Epidermal melanocyte (primary cell): ENCODE measurements around the gene USP16.
"Not testable (repeated sequence)": the region's sequence is repeated elsewhere in the genome, so short reads cannot be mapped to it uniquely, and the experiment has no call there.

Experiments
- DNase-seq: peaks from one replicate; pipeline ENCODE4 v3.0.0; 2011; ENCODE audit warnings: low spot score; ENCODE audit not compliant: insufficient read length

The USP16 gene

GRCh38 chr21:29024474-29025327 lies at the start of gene USP16:
USP16 (plus strand) TSS chr21:29024668; CDS start chr21:29027914, 3,246 bp downstream.
- peak; percentile 96 for DNase-seq

DNA sequence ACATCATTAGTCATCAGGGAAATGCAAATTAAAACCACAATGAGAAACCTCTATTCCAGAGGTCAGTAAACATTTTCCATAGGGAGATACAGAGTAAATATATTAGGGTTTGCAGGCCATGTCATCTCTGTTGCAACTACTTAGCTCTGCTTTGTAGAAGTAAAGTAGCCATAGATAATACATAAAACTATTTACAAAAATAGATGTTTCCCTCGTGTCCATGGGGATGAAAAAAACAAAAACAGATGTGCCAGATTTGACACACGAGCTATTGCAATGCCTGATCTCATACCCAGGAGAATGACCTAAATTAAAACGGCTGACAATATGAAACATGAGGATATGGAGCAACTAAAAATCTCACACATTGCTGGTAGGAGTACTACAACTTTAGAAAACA lies 49.1 kb upstream of the USP16 start:
- peak; percentile 18 for DNase-seq

DNA sequence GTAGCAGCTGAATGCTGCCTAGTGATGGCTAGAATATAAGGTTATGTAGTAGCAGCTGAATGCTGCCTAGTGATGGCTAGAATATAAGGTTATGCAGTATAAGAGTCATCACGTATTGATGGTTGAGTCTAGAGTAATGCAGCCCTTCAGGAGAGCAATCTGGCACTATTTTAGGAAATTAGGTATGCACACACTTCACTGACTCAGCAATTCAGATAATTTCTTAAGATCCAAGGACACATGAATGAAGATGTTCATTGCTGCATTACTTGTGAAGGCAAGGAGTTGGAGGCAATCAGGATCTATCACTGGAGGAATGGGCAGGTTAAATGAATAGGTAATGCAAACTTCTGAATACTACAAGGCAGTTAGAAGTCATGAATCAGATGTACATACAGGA lies 45.4 kb upstream of the USP16 start:
- no peak for DNase-seq

- DNase-seq = no peak
Observed at GRCh38 chr21:28982637-28983036, 41.8 kb upstream of the USP16 start.

GRCh38 chr21:28986677-28987076 lies 37.8 kb upstream of the USP16 start:
- DNase-seq = no peak

DNA sequence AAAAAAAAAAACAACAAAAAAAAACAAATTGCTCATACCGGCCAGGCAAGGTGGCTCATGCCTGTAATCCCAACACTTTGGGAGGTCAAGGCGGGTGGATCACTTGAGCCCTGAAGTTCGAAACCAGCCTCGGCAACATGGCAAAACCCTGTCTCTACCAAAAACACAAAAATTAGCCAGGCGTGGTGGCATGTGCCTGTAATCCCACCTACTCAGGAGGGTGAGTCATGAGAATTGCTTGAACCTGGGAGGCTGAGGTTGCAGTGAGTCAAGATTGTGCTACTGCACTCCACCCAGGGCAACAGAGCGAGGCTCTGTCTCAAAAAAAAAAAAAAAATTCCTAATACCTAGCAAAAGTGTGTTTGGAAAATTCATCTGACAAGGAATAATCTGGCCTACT lies 36.3 kb upstream of the USP16 start:
- not testable (repeated sequence) for DNase-seq

GRCh38 chr21:28991861-28992525 lies 32.5 kb upstream of the USP16 start:
- DNase-seq = no peak

DNA sequence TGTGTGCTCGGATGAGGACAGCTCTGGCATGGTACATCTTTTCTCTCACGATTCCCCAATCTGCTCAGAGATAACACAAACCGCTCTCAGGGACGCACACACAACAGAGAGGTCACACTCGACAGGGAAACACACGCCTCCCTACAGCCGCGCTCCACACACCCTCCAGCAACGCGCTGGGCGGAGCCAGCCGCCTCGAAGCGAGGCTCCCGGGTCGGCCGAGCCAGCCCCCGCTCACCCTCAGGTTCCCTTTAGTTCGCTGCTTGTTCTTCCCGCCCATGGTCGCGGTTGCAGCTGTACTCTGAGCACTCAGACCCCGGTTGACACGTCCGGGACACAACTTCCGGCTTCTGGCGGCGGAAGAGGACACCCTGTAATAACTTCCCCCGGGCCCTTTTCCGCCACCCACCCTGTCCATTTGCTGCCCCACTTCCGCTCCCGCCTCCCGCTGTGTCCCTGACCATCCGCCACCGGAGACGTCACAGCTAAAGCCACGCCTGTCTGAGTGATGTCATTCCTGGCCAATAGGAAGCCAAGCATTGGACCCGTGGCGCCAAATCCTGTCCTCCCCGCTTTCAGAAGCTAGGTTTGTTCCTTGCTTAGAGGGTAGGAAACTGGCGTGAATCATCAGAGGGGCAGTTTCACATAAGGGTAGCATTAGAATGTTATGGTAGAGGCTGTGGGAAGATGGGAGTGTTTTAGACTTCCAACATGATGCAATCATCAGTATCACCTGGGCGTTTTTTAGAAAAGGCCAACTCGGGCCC lies 31.8 kb upstream of the USP16 start, which contains the start of gene LTN1:
Gene LTN1 (minus strand): TSS at position 352 of the 767 bp plus-strand sequence. CDS start 72 bp downstream, at position 280.
- peak; percentile 99 for DNase-seq

DNA sequence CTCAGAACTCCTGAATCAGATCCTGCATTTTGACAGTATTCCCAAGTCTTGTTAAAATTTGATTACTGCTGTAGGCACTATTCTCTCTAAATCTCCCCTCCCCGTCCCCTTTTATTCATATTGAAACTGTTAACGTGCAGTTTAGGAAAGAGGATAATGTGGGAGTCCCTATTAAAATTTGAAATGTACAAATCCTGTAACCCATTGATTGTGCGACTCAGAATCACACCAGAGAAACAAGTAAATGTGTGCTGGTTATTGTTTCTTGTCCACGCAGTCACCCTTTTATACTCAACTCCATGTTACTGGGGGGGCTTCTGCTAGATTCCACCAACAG lies 31.2 kb upstream of the USP16 start:
- no peak for DNase-seq

DNA sequence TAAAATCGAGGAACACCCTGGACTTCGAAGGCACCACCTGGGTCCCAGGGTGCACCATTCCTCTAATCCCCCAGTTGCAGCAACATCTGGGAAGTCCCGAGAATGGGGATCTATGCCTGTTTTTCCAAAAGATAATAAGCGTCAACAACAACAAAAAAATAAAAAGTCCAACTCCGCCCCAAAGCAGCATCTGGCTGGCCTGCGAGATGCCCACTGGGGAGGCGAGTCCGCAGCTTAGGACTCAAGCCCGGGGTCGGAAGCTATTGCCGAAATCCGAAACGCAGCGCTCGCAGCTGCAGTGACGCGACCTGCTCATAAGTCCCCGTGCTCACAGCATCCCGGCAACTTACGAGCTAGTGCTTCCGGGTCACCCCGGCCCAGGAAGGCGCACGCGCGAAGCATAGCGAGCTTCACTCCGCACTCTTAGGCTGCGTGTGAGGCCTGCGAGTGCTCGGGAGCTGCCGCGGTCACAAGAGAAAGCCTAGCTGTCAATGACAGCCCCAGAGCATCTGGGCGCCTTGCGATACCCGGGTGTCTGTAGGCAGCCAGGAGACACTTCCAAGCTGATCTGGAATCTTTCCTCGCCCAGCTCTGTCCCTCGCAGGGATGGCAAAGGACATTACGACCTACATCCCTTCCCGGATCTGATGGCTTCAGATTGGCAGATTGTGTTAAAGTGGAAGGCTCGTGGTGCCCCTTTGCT lies 21.9 kb upstream of the USP16 start:
- peak; percentile 96 for DNase-seq

DNA sequence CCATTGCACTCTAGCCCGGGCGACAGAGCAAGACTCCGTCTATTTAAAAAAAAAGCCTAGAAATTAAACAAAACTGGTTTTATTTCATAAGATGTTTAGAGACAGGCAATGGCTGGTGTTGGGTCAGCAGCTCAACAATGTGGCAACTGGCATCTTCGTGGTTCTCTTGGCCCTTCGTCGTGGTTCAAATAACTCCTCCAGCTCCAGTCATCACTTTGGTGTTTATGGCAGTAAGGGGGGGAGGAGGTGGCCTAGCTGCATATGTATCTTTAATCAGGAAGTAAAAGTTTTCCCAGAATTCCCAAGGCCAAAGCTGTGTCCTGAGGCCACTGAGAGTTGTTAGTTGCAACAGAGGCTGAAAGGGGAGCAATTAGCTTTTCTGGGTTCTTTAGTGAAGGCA lies 18.8 kb upstream of the USP16 start:
- no peak for DNase-seq

GRCh38 chr21:29007135-29007534 lies 17.3 kb upstream of the USP16 start:
- no peak for DNase-seq

DNA sequence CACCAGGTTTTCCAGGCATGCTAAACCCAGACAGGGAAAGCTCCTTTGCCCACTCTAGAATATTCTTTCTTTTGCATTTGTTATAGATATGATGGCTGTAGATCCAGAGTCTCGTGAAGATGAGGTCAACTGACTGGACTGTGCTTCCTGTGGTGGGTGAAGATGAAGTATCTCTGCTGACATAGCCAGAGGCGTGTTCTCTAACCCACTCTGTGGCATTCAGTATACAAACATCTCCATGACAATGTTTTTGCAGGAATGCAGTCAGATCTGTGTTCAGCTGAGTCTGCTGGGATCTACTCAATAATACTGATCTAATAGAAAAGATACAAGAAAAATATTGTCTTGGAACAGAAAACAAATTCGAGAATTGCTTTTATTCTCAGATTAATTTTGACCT lies 16.7 kb upstream of the USP16 start:
- peak; percentile 47 for DNase-seq

GRCh38 chr21:29008367-29008766 lies 16.1 kb upstream of the USP16 start:
- no peak for DNase-seq

- DNase-seq = not testable (repeated sequence)
Observed at GRCh38 chr21:29011236-29011635, 13.2 kb upstream of the USP16 start.

DNA sequence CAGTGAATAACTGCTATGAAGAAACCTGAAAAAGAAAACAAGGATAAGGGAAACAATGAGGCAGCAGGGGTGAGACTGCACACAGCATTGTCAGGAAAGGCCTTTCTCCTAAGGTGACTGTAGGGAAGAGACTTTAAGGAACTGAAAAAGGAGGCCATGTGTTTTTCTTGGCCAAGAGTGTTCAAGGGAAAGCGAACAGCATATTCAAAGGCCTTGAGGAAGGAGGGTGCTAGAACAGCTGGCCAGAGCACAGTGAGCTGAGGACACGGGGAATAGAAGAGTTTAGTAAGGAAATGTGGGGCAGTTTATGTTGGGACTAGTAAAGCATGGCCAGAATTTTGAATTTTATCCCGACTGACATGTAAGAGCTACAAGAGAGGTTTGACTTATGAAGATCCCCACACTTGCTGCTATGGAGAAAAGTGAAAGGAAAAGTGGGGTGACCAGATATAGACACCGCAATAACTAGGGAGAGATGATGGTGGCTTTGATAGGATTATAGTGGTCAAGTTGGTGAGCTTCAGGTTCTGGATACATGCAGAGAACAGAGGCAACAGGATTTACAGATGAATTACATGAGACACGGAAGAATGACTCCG lies 6.7 kb upstream of the USP16 start:
- DNase-seq = no peak

DNA sequence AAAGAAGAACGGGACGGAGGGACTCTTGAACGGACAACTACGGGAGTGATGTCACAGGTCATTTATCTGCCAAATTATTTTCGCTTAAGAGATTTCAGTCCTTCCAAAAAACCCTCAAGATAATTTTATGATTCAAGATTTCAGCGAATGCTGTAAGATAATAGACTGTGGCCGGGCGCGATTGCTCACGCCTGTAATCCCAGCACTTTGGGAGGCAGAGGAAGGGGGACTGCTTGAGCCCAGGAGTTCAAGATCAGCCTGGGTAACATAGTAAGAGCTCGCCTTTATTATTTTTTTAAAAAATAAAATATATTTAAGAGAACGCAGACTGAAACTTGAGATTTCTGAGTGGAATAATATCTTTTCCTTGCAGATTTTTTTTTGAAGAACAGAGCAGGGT lies 5.9 kb upstream of the USP16 start:
- no peak for DNase-seq

- no peak for DNase-seq
Observed at GRCh38 chr21:29022166-29022565, 2.3 kb upstream of the USP16 start.

- no peak for DNase-seq
Observed at GRCh38 chr21:29025328-29025713, 853 bp downstream of the USP16 start.

GRCh38 chr21:29029524-29029923 lies 5.1 kb downstream of the USP16 start:
- DNase-seq = no peak

DNA sequence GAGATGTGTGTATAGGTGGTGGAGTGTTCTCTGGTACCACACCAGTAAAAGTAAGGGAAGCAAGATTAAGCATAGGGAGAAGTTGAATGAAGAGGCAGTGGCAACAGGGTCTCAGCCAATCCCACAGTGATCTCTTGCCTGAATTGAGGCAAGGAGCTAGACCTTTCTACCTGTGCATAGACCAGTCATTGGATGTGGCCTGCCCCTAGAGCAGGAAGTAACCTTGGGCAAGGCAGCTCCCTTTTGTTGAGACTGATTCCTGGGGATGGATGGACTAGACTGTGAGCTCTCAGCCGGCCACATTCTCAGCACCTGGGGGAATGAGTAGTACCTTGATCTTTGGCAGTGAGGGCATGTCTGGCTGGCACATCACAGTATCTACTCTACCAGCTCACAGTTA lies 6.4 kb downstream of the USP16 start:
- no peak for DNase-seq
